H9 (cell line): ENCODE results near the gene LYPD8. TPM values are rescaled to one million over a fixed set of nuclear protein-coding genes. Genes with fewer than 3 reads are reported as not detected.

Source experiments
- DNase-seq: peaks from one replicate; pipeline ENCODE4 v3.0.0-alpha.2; 2017
- H2AFZ ChIP-seq: one replicate; pipeline ENCODE4 v1.6.1; 2013; ENCODE audit warnings: mild to moderate bottlenecking, low read length, control low read depth, moderate library complexity
- H2AK5ac ChIP-seq: 2 replicates; pipeline ENCODE4 v1.6.1; 2013; ENCODE audit warnings: low read length, control low read depth, mixed read lengths; ENCODE audit not compliant: insufficient read length
- H2BK120ac ChIP-seq: one replicate; pipeline ENCODE4 v1.6.1; 2013; ENCODE audit warnings: low read depth, mild to moderate bottlenecking, low read length, control low read depth, inconsistent platforms; ENCODE audit not compliant: poor library complexity, severe bottlenecking
- H2BK12ac ChIP-seq: 2 replicates; pipeline ENCODE4 v1.6.1; 2013; ENCODE audit warnings: low read length, control low read depth, mixed read lengths, low read depth; ENCODE audit not compliant: insufficient read length
- H2BK15ac ChIP-seq: 2 replicates; pipeline ENCODE4 v1.6.1; 2013; ENCODE audit warnings: low read depth, low read length, control low read depth
- H2BK20ac ChIP-seq: one replicate; pipeline ENCODE4 v1.6.1; 2013; ENCODE audit warnings: low read depth, mild to moderate bottlenecking, low read length, control low read depth, inconsistent platforms; ENCODE audit not compliant: poor library complexity, severe bottlenecking
- H2BK5ac ChIP-seq: 2 replicates; pipeline ENCODE4 v1.6.1; 2013; ENCODE audit warnings: low read length, control low read depth, mixed read lengths; ENCODE audit not compliant: insufficient read length
- H3K14ac ChIP-seq: 2 replicates; pipeline ENCODE4 v1.6.1; 2013; ENCODE audit warnings: low read length, control low read depth; ENCODE audit not compliant: insufficient read depth
- H3K18ac ChIP-seq: 2 replicates; pipeline ENCODE4 v1.6.1; 2013; ENCODE audit warnings: low read depth, mild to moderate bottlenecking, mixed read lengths, low read length, control low read depth; ENCODE audit not compliant: insufficient read length
- H3K23ac ChIP-seq: 2 replicates; pipeline ENCODE4 v1.6.1; 2013; ENCODE audit warnings: low read length, control low read depth, mixed read lengths, low read depth; ENCODE audit not compliant: insufficient read length
- H3K23me2 ChIP-seq: 2 replicates; pipeline ENCODE4 v1.6.1; 2013; ENCODE audit warnings: low read depth, mild to moderate bottlenecking, mixed read lengths, low read length, control low read depth; ENCODE audit not compliant: insufficient read length, poor library complexity, severe bottlenecking
- H3K27ac ChIP-seq: 2 replicates; pipeline ENCODE4 v1.5.1; 2013; ENCODE audit warnings: low read length, control low read depth, mixed read lengths, low read depth; ENCODE audit not compliant: insufficient read length
- H3K27me3 ChIP-seq: 2 replicates; pipeline ENCODE4 v1.6.1; 2013; ENCODE audit warnings: low read length, control low read depth, inconsistent platforms; ENCODE audit not compliant: insufficient read depth
- H3K4ac ChIP-seq: 2 replicates; pipeline ENCODE4 v1.6.1; 2013; ENCODE audit warnings: low read depth, mild to moderate bottlenecking, control low read depth, inconsistent platforms, low read length, moderate library complexity
- H3K4me1 ChIP-seq: 2 replicates; pipeline ENCODE4 v1.6.1; 2013; ENCODE audit warnings: low read length, control low read depth, inconsistent platforms; ENCODE audit not compliant: insufficient read depth
- H3K4me2 ChIP-seq: 2 replicates; pipeline ENCODE4 v1.6.1; 2013; ENCODE audit warnings: low read length, control low read depth, mixed read lengths; ENCODE audit not compliant: insufficient read length, insufficient read depth
- H3K56ac ChIP-seq: 2 replicates; pipeline ENCODE4 v1.6.1; 2013; ENCODE audit warnings: low read depth, mild to moderate bottlenecking, mixed read lengths, low read length, control low read depth; ENCODE audit not compliant: insufficient read length
- H3K79me1 ChIP-seq: 2 replicates; pipeline ENCODE4 v1.6.1; 2013; ENCODE audit warnings: low read depth, mild to moderate bottlenecking, moderate library complexity, low read length, control low read depth, inconsistent platforms; ENCODE audit not compliant: insufficient read depth, poor library complexity, severe bottlenecking
- H3K79me2 ChIP-seq: 2 replicates; pipeline ENCODE4 v1.6.1; 2013; ENCODE audit warnings: low read length, control low read depth, inconsistent platforms; ENCODE audit not compliant: insufficient read depth
- H3K9ac ChIP-seq: 2 replicates; pipeline ENCODE4 v1.6.1; 2013; ENCODE audit warnings: low read length, control low read depth, mixed read lengths; ENCODE audit not compliant: insufficient read length; ENCODE audit errors: extremely low read depth
- H3K9me3 ChIP-seq: one replicate; pipeline ENCODE4 v1.6.1; 2013; ENCODE audit warnings: low read depth, low read length, inconsistent platforms; ENCODE audit not compliant: control insufficient read depth
- H3T11ph ChIP-seq: one replicate; pipeline ENCODE4 v1.6.1; 2013; ENCODE audit warnings: mild to moderate bottlenecking, low read length, control low read depth, inconsistent platforms
- H4K20me1 ChIP-seq: one replicate; pipeline ENCODE4 v1.6.1; 2013; ENCODE audit not compliant: control insufficient read depth, insufficient read length, insufficient read depth
- H4K5ac ChIP-seq: 2 replicates; pipeline ENCODE4 v1.6.1; 2013; ENCODE audit warnings: low read depth, mild to moderate bottlenecking, mixed read lengths, low read length, control low read depth; ENCODE audit not compliant: insufficient read length
- H4K8ac ChIP-seq: replicated peaks from 2 replicates; pipeline ENCODE4 v1.6.1; 2013; ENCODE audit warnings: low read length, control low read depth, mixed read lengths, low read depth; ENCODE audit not compliant: insufficient read length
- H4K91ac ChIP-seq: 2 replicates; pipeline ENCODE4 v1.6.1; 2013; ENCODE audit warnings: low read depth, mild to moderate bottlenecking, moderate library complexity, mixed read lengths, low read length, control low read depth; ENCODE audit not compliant: insufficient read length
- H3K27ac Mint-ChIP-seq, 3 experiments: 2 replicates in 2 of 3; 3 replicates in 1 of 3; pipeline ENCODE4 v1.8.0; 2020 to 2021; ENCODE audit warnings: mixed read lengths in 3 of 3, mild to moderate bottlenecking in 1 of 3, moderate library complexity in 1 of 3
- H3K27me3 Mint-ChIP-seq: 2 replicates; pipeline ENCODE4 v1.8.0; 2021; ENCODE audit warnings: low read depth, mild to moderate bottlenecking, moderate library complexity, mixed read lengths
- H3K36me3 Mint-ChIP-seq, 3 experiments: 2 replicates in 2 of 3; 3 replicates in 1 of 3; pipeline ENCODE4 v1.8.0; 2020 to 2021; ENCODE audit warnings: low read depth in 3 of 3, mixed read lengths in 3 of 3; ENCODE audit not compliant: insufficient read depth in 1 of 3
- H3K4me1 Mint-ChIP-seq, 2 experiments: 2 replicates each; pipeline ENCODE4 v1.8.0; 2020; ENCODE audit warnings: mixed read lengths in 2 of 2
- H3K4me3 Mint-ChIP-seq, 2 experiments: 2 replicates in 1 of 2; 3 replicates in 1 of 2; pipeline ENCODE4 v1.8.0; 2020 to 2021; ENCODE audit warnings: mild to moderate bottlenecking in 2 of 2, mixed read lengths in 2 of 2, moderate library complexity in 1 of 2
- H3K9me3 Mint-ChIP-seq, 2 experiments: 2 replicates in 1 of 2; 3 replicates in 1 of 2; pipeline ENCODE4 v1.8.0; 2020; ENCODE audit warnings: mild to moderate bottlenecking in 2 of 2, mixed read lengths in 2 of 2, moderate library complexity in 1 of 2
- WGBS: extraction: QIAGEN DNeasy Blood & Tissue Kit; methylation state at CpG from one replicate; pipeline ENCODE4 v1.1.7; 2013; ENCODE audit warnings: missing lambda C conversion rate, low lambda C conversion rate, mixed read lengths; ENCODE audit not compliant: insufficient read length; ENCODE audit errors: extremely low coverage; 5-methylcytosine and 5-hydroxymethylcytosine counted together
- total RNA-seq: library from RNA; stranded (reverse); gene quantifications from 2 replicates; pipeline ENCODE4 v1.2.1, GENCODE V29; 2021
- TF ChIP-seq, protein P1 (sequence below): fragments of 200-600 bp; sonication (generic); conservative IDR thresholded peaks from 3 replicates; pipeline ENCODE4 v1.8.0; 2021; ENCODE audit warnings: antibody characterized with exemption, mild to moderate bottlenecking

Gene LYPD8
- total RNA-seq, 1 experiment from 2014 or later: not detected

- no peaks in the 10 kb centered on the region for H3K79me1 ChIP-seq
- H3K56ac ChIP-seq: no peak overlapping the region
- H3K4me1 ChIP-seq: no peaks in the 10 kb centered on the region
- H3K9me3 ChIP-seq: peaks cover 64% of the 10 kb centered on the region
- H3K27me3 Mint-ChIP-seq: peaks cover 2% of the 10 kb centered on the region; the same call in 1 of the 2 replicates
- H3K18ac ChIP-seq: no peak overlapping the region
- no peak overlapping the region for H2BK20ac ChIP-seq
- no peaks in the 10 kb centered on the region for H3K23me2 ChIP-seq
- no peaks in the 10 kb centered on the region for H3K27me3 ChIP-seq
- no peak overlapping the region for H4K91ac ChIP-seq
- no CpG with 5 or more reads among the region's 9 CpGs for WGBS
- H3K27ac ChIP-seq: no peak overlapping the region
- peaks cover 5 to 32% (median 7%) of the 10 kb centered on the region in 3 experiments; a peak in 5 of 7 replicates for H3K36me3 Mint-ChIP-seq
- no peak overlapping the region for H3K27ac Mint-ChIP-seq
- H2BK15ac ChIP-seq: no peak overlapping the region
- H3K4ac ChIP-seq: no peak overlapping the region
- no peak overlapping the region for H2BK12ac ChIP-seq
- no peak overlapping the region for H2AK5ac ChIP-seq
- H3K79me2 ChIP-seq: no peaks in the 10 kb centered on the region
- DNase-seq: no peak
- peaks cover 41 to 68% of the 10 kb centered on the region in 2 experiments for H3K9me3 Mint-ChIP-seq
- no peak overlapping the region for H3T11ph ChIP-seq
- no peak overlapping the region for H2BK120ac ChIP-seq
- H3K23ac ChIP-seq: no peak overlapping the region
- H3K14ac ChIP-seq: no peak overlapping the region
- no peaks in the 10 kb centered on the region for H3K4me1 Mint-ChIP-seq
- H2BK5ac ChIP-seq: no peak overlapping the region
- no peak overlapping the region for H4K5ac ChIP-seq
- TF ChIP-seq, protein P1, sequence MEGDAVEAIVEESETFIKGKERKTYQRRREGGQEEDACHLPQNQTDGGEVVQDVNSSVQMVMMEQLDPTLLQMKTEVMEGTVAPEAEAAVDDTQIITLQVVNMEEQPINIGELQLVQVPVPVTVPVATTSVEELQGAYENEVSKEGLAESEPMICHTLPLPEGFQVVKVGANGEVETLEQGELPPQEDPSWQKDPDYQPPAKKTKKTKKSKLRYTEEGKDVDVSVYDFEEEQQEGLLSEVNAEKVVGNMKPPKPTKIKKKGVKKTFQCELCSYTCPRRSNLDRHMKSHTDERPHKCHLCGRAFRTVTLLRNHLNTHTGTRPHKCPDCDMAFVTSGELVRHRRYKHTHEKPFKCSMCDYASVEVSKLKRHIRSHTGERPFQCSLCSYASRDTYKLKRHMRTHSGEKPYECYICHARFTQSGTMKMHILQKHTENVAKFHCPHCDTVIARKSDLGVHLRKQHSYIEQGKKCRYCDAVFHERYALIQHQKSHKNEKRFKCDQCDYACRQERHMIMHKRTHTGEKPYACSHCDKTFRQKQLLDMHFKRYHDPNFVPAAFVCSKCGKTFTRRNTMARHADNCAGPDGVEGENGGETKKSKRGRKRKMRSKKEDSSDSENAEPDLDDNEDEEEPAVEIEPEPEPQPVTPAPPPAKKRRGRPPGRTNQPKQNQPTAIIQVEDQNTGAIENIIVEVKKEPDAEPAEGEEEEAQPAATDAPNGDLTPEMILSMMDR: no peak
- H2AFZ ChIP-seq: no peak overlapping the region
- H3K9ac ChIP-seq: no peak overlapping the region
- no peak overlapping the region for H3K4me2 ChIP-seq
- no peaks in the 10 kb centered on the region for H4K20me1 ChIP-seq
- H3K4me3 Mint-ChIP-seq: no peak overlapping the region
- H4K8ac ChIP-seq: no peak overlapping the region
These were observed 2.8 kb upstream of the LYPD8 start for GRCh38 chr1:248758352-248758751.
